Measurements from ENCODE around the gene MARCKSL1. TPM values are rescaled to one million over a fixed set of nuclear protein-coding genes. Genes with fewer than 3 reads are reported as not detected.
"Not testable (repeated sequence)": the region's sequence is repeated elsewhere in the genome, so short reads cannot be mapped to it uniquely, and the experiment has no call there.

MARCKSL1 gene
- total and polyA plus RNA-seq, 7 donors, result 4.1 to 158 (median 9.7) TPM

DNA sequence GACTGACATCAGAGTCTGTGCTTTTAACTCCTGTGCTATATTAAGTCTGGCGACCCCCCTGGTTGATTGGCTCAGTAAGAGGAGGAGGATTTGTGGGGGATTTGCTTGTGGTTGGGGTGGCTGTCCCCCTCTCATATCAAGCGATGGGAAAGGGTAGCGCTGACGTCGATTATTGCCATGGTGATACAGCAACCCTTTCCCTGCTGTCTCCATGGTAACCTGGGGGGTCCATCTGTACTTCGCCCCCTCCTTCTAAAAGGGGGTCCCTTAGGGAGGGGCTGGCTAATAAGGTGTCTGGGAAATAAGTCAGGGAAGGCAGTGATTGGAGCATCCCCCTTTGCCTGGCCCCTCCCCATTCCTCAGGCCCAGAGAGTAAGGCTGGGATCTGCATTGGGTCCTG is 21.6 kb upstream of the MARCKSL1 start:
- H3K27ac ChIP-seq, result no peak overlapping the region
- no peak for TF ChIP-seq EP300 (IDR thresholded peaks at IDR 0.05)
- TF ChIP-seq, protein P1, sequence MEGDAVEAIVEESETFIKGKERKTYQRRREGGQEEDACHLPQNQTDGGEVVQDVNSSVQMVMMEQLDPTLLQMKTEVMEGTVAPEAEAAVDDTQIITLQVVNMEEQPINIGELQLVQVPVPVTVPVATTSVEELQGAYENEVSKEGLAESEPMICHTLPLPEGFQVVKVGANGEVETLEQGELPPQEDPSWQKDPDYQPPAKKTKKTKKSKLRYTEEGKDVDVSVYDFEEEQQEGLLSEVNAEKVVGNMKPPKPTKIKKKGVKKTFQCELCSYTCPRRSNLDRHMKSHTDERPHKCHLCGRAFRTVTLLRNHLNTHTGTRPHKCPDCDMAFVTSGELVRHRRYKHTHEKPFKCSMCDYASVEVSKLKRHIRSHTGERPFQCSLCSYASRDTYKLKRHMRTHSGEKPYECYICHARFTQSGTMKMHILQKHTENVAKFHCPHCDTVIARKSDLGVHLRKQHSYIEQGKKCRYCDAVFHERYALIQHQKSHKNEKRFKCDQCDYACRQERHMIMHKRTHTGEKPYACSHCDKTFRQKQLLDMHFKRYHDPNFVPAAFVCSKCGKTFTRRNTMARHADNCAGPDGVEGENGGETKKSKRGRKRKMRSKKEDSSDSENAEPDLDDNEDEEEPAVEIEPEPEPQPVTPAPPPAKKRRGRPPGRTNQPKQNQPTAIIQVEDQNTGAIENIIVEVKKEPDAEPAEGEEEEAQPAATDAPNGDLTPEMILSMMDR (IDR thresholded peaks at IDR 0.05), result no peak
- no peak for TF ChIP-seq POLR2AphosphoS5 (IDR thresholded peaks at IDR 0.05)
- no peak for TF ChIP-seq POLR2A (IDR thresholded peaks at IDR 0.05)
- no peaks in the 10 kb centered on the region for H3K27me3 ChIP-seq
- peaks cover 0 to 5% (median 0%) of the 10 kb centered on the region in 4 donors for H3K36me3 ChIP-seq
- 78 to 84% methylated on average over 6 of the region's 6 CpGs for WGBS, 2 donors
- no peak overlapping the region for H3K4me3 ChIP-seq
- H3K9me3 ChIP-seq, result no peaks in the 10 kb centered on the region
- intact Hi-C loops (cut with DNase I), result no loop called here
- no peak for DNase-seq
- peaks cover 0 to 33% (median 25%) of the 10 kb centered on the region in 4 donors for H3K4me1 ChIP-seq

DNA sequence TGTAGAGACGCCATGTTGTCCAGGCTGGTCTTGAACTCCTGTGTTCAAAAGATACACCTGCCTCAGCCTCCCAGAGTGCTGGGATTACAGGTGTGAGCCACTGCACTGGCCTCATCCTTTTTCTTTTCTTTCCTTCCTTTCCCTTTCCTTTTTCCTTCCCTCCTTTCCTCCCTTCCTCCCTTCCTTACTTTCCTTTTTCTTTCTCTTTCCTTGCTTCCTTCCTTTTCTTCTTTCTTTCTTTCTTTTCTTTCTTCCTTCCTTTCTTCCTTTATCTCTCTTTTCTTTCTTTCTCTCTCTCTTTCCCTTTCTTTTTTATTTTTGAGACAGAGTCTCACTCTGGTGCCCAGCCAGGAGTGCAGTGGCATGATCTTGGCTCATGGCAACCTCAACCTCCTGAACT is 20.4 kb upstream of the MARCKSL1 start:
- H3K9me3 ChIP-seq, result no peaks in the 10 kb centered on the region
- no peaks in the 10 kb centered on the region for H3K27me3 ChIP-seq
- peaks cover 0 to 30% (median 23%) of the 10 kb centered on the region in 4 donors for H3K4me1 ChIP-seq
- WGBS, 2 donors, result 88 to 94% methylated on average over 1 of the region's 1 CpG
- H3K4me3 ChIP-seq, result no peak overlapping the region
- TF ChIP-seq POLR2AphosphoS5 (IDR thresholded peaks at IDR 0.05) (no peak), POLR2A (IDR thresholded peaks at IDR 0.05) (no peak)
- TF ChIP-seq, protein P1 (IDR thresholded peaks at IDR 0.05), result no peak
- peaks cover 0 to 5% (median 0%) of the 10 kb centered on the region in 4 donors for H3K36me3 ChIP-seq
- DNase-seq, result no peak
- H3K27ac ChIP-seq, result no peak overlapping the region
- intact Hi-C loops (cut with DNase I), result no loop called here

DNA sequence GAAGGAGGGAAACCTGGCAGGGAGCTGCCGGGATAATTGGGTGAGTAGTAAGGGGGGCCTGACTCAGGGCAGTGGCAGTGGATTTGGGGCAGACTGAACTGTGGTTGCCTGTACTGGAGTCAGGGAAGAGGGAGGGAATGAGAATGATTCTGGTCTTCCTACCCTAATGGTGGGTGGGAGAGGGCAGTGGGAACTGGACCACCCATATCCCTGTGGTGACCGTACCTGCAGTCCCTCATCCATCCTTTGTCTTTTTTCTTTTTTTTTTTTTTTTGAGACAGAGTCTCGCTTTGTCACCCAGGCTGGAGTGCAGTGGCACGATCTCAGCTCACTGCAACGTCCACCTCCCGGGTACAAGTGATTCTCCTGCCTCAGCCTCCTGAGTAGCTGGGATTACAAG is 19.7 kb upstream of the MARCKSL1 start:
- H3K27ac ChIP-seq; H3K9me3 ChIP-seq; H3K27me3 ChIP-seq; H3K4me3 ChIP-seq; DNase-seq; intact Hi-C loops (cut with DNase I); H3K36me3 ChIP-seq: not testable (repeated sequence)
- H3K4me1 ChIP-seq, result peaks cover 0 to 25% (median 19%) of the 10 kb centered on the region in 4 donors
- WGBS, 2 donors, result 93% methylated on average over 6 of the region's 6 CpGs

DNA sequence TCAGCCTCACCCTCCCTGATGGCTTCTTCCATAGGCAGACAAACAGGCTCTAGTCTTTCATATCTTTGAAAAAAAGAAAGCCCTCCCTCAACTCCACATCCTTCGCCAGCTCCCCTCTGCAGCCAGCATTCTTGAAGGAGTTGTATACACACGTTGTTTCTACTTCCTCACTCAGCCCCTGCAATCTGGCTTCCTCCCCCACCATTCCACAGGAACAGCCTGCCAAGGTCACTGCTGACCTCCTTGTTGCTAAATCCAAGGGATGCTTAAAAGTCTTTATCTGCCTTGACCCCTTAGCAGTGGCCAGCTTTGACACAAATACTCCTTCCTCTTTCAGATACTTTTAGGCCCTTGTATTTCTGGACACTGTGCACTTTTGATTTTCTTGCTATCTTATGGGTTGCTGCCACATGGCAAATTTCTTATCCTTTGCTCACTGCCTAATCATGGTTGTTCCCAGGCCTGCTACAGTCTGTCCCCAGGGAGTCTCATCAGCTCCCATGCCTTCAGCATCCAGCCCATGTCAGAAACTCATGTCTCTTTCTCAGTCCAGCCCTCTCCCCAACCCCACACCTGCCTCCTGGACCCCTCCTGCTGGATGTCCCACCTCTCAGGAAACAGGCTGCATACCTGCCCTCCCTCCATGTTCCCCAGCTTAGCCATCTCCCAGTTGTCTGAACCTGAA is 18.0 kb upstream of the MARCKSL1 start:
- Histone ChIP-seq H3K4me3 (no peak overlapping the region), H3K27ac (peak overlapping the region in 3 of 4 donors; percentile 25 to 35 (median 33)), H3K36me3 (no peaks in the 10 kb centered on the region), H3K27me3 (no peaks in the 10 kb centered on the region), H3K4me1 (peaks cover 0 to 26% (median 19%) of the 10 kb centered on the region in 4 donors), H3K9me3 (no peaks in the 10 kb centered on the region)
- peak; percentile 84 for DNase-seq
- 57 to 63% methylated on average over 2 of the region's 2 CpGs for WGBS, 2 donors
- TF ChIP-seq, protein P1 (IDR thresholded peaks at IDR 0.05), result no peak
- no peak for TF ChIP-seq EP300 (IDR thresholded peaks at IDR 0.05)
- TF ChIP-seq POLR2A (IDR thresholded peaks at IDR 0.05), result no peak
- no peak for TF ChIP-seq POLR2AphosphoS5 (IDR thresholded peaks at IDR 0.05)
- intact Hi-C loops (cut with DNase I), result loop anchor here (5.0 kb wide), 2 partner anchors 38 to 132 kb away; partner anchors contain the start of genes BSDC1, EIF3I and TMEM234

DNA sequence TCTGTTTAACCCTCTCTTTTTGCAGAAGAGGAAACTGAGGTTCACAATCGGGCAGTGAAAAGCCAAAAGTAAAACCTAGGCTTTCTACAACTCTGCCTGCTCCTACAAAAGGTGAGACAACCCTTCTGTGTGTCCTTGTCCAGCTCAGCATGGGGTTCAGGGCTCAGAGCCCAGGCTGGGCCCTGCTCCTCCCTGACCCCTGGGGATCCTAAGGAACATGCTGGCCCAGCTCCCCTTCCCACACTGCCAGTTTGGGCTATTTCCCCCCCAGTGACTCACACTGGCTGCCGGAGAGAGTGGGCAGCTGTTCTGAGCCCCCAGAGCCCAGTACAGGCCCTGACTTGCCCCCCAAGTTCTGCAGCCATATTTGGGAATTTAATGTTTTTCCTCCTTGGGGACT is 17.4 kb upstream of the MARCKSL1 start:
- H3K36me3 ChIP-seq, result no peaks in the 10 kb centered on the region
- intact Hi-C loops (cut with DNase I), result loop anchor here (5.0 kb wide), 2 partner anchors 39 to 131 kb away; partner anchors contain the start of genes BSDC1, EIF3I and TMEM234
- H3K4me1 ChIP-seq, result peaks cover 0 to 26% (median 19%) of the 10 kb centered on the region in 4 donors
- H3K4me3 ChIP-seq, result no peak overlapping the region
- no peak for DNase-seq
- H3K9me3 ChIP-seq, result no peaks in the 10 kb centered on the region
- TF ChIP-seq POLR2AphosphoS5 (IDR thresholded peaks at IDR 0.05) (no peak), POLR2A (IDR thresholded peaks at IDR 0.05) (no peak)
- no peaks in the 10 kb centered on the region for H3K27me3 ChIP-seq
- WGBS, 2 donors, result 70 to 84% methylated on average over 2 of the region's 2 CpGs
- peak overlapping the region in 3 of 4 donors; percentile 25 to 35 (median 33) for H3K27ac ChIP-seq
